GM19455 (cell line): ENCODE data around the gene ESYT2.

Experiments
- ATAC-seq: cut with Tn5 transposase; IDR thresholded peaks from one replicate; pipeline ENCODE4 v1.9.1; 2021; ENCODE audit not compliant: unreplicated experiment

The ESYT2 gene

GRCh38 chr7:158745057-158745715, 84.1 kb downstream of the ESYT2 start:
- no peak for ATAC-seq

GRCh38 chr7:158744070-158744469, 85.2 kb downstream of the ESYT2 start:
- ATAC-seq, result no peak

- ATAC-seq, result no peak
Observed at GRCh38 chr7:158743219-158743618, 86.1 kb downstream of the ESYT2 start.

GRCh38 chr7:158742065-158742821, 87.1 kb downstream of the ESYT2 start:
- no peak for ATAC-seq

- ATAC-seq, result no peak
Observed at GRCh38 chr7:158741294-158741666, 88.0 kb downstream of the ESYT2 start.

DNA sequence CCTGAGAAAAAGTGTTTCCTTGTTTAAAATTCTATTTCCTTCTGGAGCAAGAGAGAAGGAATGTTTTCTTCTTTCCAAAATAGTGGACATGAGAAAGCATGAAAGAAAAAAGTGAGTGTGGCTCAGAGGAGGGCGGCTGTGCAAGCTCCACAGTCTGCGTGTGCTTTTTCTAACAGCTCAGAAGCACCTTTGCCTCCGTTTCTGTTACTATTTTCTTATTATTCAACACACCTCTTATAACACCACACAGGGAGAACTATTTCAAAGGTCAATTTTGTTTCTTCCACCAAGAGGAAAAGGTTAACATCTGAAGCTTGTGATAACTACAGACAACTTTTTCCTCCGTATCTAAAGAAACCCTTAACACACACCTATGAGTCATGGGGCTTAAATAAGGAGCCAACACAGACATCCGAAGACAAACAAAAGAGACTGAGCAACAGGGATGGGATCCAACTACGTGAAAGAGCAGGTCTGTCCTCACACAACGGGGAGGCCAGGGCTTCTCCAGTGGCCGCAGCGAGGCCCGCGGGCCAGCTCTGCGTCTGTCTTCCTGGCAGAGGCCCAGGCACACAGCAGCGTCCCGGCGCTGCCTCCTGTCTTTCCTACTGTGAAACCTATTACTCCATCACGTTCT, 88.5 kb downstream of the ESYT2 start:
- ATAC-seq, result no peak

GRCh38 chr7:158740013-158740656, 89.2 kb downstream of the ESYT2 start:
- ATAC-seq, result no peak

- ATAC-seq, result no peak
Observed at GRCh38 chr7:158738841-158739240, 90.5 kb downstream of the ESYT2 start.

- ATAC-seq, result no peak
Observed at GRCh38 chr7:158737064-158737695, 92.1 kb downstream of the ESYT2 start.

DNA sequence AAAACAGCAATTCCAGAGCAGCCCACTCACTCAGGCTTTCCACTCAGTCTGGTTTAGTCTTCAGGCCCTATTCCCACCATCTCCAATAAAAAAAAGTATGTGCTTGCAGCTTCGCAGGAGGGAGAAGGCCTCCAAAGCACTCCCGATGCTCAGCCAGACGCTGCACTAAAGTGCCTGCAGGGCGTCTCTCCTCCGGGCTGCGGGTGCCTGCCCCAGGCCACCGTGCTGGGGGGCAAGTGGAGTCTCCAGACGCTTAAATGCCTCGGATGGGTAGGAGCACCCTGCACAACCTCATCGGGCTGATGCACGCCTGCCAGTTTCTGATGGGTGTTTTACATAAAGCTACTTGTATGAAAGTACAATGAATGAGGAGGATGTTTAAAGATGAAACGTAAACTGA, 93.4 kb downstream of the ESYT2 start:
- no peak for ATAC-seq

GRCh38 chr7:158734861-158735260, 94.4 kb downstream of the ESYT2 start:
- no peak for ATAC-seq

GRCh38 chr7:158733775-158734494, 95.4 kb downstream of the ESYT2 start:
- ATAC-seq, result no peak

DNA sequence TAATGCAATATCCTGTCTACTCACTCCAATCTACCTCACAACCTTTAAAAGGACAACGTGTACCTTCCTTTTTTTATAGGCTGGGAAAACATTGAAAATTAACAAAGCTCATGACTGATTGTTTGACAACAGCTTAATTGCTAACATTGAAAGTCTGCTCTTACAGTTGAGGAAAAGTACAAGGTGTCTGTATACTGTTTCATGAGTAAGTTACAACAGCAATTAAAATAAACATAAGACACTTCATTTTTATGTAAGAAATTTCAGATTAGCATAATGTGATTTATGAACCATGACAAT, 96.1 kb downstream of the ESYT2 start:
- no peak for ATAC-seq

DNA sequence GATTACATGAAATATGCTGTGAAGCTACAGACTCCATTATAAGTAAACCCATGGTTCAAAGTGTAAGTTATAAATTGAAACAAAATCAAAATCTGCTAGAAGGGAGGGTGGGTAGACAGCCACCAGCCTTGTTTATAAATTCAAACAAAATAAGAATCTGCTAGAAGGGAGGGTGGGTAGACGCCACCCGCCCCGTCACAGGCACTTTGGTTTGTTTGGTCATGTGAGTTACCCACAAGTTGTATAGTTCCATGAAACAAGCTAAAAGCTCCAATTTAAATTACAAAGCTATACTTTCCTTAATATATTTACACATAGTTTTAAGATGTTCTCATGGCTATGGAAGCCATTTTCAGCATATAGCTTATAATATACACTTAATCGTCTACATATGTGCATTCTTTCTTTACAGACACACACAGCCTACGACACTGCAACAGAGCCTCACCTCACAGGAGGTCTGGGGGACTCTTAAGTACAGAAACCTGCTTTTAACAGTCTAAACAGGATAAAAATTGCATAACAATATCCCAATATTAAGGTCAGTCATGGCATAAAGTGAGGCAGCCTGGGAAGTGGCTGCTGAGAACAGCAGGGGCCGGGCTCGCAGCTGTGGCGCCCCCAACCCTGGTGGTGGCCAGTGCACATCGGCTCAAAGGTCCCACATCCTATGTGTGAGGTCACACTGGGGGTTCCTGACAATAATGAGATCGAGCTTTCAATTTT, 96.7 kb downstream of the ESYT2 start:
- ATAC-seq, result no peak

DNA sequence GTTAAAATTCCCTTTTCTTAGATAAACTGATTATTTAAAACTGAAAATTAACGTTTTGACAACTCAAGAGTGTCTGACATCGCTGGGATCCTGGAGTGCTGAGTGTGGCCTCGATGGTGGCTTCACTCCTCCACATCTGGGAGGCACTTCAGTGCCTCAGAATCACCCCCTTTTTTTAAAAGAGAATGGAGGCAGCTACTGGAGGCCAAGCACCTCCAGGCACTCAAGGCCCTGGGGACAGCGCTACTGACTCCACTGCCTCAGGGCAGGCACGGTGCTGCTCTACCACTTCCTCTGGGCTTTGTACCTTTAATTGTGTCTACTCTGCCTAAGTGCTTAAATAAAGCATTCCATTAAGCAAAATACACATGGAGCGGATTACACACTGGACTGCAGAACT, 97.5 kb downstream of the ESYT2 start:
- ATAC-seq, result no peak

DNA sequence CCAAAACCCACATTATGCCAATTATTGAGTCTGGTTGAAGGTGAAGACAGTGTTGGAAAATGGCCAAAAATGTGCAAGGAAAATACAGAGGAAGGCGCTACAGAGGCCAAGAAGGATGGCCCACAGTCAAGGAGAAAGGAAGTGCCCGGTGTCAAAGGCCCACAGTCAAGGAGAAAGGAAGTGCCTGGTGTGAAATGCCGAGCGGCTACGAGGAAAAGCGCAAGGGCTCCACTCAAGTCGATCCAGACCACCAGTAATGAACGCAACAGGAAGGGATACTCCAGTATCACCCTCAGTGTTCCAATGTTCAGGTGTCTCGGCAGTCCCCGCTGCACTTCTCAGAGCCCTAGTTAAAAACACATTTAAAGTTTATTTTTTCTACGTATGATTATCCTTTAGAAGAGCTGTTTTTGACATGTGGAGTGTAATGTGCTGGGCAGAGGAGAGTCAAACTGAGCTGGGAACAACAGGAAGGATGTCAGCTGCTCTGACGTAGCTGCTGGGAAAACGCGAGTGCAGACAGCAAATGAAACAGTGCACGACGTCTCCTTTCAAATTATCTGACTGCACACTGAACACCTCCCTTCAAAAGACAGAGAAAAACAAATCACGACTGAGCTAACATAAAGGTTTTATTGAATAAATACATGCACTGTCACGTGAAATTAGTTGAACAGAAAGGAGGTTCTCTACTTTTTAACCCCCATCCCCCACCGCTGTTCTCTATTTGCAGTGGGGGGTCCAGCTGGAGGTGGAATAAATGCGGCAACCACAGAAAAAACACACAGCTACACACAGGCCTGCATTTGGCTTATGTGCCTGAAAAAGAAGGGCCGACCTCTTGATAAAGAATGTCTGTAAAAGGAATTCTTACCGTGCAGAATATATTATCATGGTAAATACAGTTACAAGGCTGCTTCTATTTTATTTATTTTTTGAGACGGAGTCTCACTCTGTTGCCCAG, 98.6 kb downstream of the ESYT2 start:
- no peak for ATAC-seq

DNA sequence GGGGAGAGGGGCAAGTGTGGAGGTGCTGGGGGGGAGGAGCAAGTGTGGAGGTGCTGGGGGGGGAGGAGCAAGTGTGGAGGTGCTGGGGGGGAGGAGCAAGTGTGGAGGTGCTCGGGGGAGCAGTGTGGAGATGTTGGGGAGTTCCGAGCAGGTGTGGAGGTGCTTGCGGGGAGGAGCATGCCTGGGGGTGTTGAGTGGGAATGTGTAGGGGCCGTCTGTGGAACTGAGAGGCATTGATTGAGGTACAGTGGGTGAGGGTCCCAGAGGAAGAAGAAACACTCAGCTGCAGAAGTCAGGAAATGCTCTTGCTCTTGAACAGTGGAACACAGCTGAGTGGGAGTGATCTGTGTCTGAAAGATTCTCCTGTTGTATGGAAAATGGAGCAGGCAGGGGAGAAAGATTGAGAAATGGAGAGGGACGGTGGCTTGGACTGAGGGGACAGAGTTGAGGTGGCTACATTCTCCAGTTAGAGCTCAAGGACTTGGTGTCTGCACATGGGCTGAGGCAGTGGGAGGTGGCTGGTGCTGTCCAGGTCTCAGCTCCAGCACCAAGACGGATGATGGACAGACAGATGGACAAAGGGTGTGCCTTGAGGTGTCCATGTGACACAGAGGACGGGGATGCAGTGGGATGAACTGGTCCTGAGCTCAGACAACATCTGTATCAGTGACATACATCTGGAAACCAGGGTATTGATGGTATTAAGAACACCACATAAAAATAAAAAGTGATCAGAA, 99.5 kb downstream of the ESYT2 start:
- no peak for ATAC-seq

- no peak for ATAC-seq
Observed at GRCh38 chr7:158728911-158729645, 100.2 kb downstream of the ESYT2 start.
